Stimulated activated CD4-positive, alpha-beta T cell treated with anti-CD3 and anti-CD28 coated beads, Interleukin-2, amount 100 ng/mL, for 24 hours (primary cell): Measurements from ENCODE around the gene ANGPTL7.
"Not testable (repeated sequence)": the region's sequence is repeated elsewhere in the genome, so short reads cannot be mapped to it uniquely, and the experiment has no call there.

Experiments used
- DNase-seq, 2 donors: peaks; one replicate each; pipeline ENCODE4 v3.0.0-alpha.2; 2020

The ANGPTL7 gene

GRCh38 chr1:11170102-11170501 is 19.1 kb upstream of the ANGPTL7 start:
- DNase-seq: no peak

- DNase-seq: no peak
Measured at GRCh38 chr1:11174261-11174942, 14.8 kb upstream of the ANGPTL7 start.

- no peak for DNase-seq
Measured at GRCh38 chr1:11175461-11175860, 13.7 kb upstream of the ANGPTL7 start.

GRCh38 chr1:11176081-11176706 is 13.0 kb upstream of the ANGPTL7 start:
- no peak for DNase-seq

- DNase-seq: no peak
Measured at GRCh38 chr1:11178021-11179015, 10.8 kb upstream of the ANGPTL7 start.

GRCh38 chr1:11179125-11179524 is 10.0 kb upstream of the ANGPTL7 start:
- DNase-seq: no peak

- not testable (repeated sequence) for DNase-seq
Measured at GRCh38 chr1:11179749-11180148, 9.4 kb upstream of the ANGPTL7 start.

- no peak for DNase-seq
Measured at GRCh38 chr1:11180342-11180744, 8.8 kb upstream of the ANGPTL7 start.

GRCh38 chr1:11182884-11183283 is 6.3 kb upstream of the ANGPTL7 start:
- DNase-seq: no peak

GRCh38 chr1:11184973-11185372 is 4.2 kb upstream of the ANGPTL7 start:
- no peak for DNase-seq

- DNase-seq: no peak
Measured at GRCh38 chr1:11187000-11187399, 2.2 kb upstream of the ANGPTL7 start.

GRCh38 chr1:11187494-11187893 is 1.7 kb upstream of the ANGPTL7 start:
- DNase-seq: no peak

- DNase-seq: no peak
Measured at GRCh38 chr1:11187931-11188330, 1.2 kb upstream of the ANGPTL7 start.

- no peak for DNase-seq
Measured at GRCh38 chr1:11188381-11188780, 774 bp upstream of the ANGPTL7 start.

- no peak for DNase-seq
Measured at GRCh38 chr1:11193376-11193775, 4.2 kb downstream of the ANGPTL7 start.

GRCh38 chr1:11194407-11195176 is 5.4 kb downstream of the ANGPTL7 start:
- DNase-seq: no peak

GRCh38 chr1:11196945-11197344 is 7.8 kb downstream of the ANGPTL7 start:
- no peak for DNase-seq

GRCh38 chr1:11197359-11197758 is 8.2 kb downstream of the ANGPTL7 start:
- no peak for DNase-seq

GRCh38 chr1:11198257-11198656 is 9.1 kb downstream of the ANGPTL7 start:
- no peak for DNase-seq

- no peak for DNase-seq
Measured at GRCh38 chr1:11198851-11199594, 9.9 kb downstream of the ANGPTL7 start.

GRCh38 chr1:11204396-11205190 is 15.4 kb downstream of the ANGPTL7 start:
- DNase-seq: no peak
